Pons (tissue), 1 donor: ENCODE results near the gene TLK1.

ENCODE experiments used
- DNase-seq: peaks from one replicate; pipeline ENCODE4 v3.0.0-alpha.2; 2016; ENCODE audit warnings: low spot score

Gene TLK1

GRCh38 chr2:171160119-171160955 lies at the start of gene TLK1:
Gene TLK1, minus strand, starts transcription at chr2:171160893. Its CDS starts 465 bp downstream, at chr2:171160428.
- DNase-seq: peak; percentile 35

GRCh38 chr2:171210216-171210863 lies 49.6 kb upstream of the TLK1 start:
- DNase-seq: no peak

- DNase-seq: no peak
Observed at GRCh38 chr2:171208657-171209056, 48.0 kb upstream of the TLK1 start.

- DNase-seq: no peak
Observed at GRCh38 chr2:171206422-171207115, 45.9 kb upstream of the TLK1 start.

- DNase-seq: no peak
Observed at GRCh38 chr2:171205551-171205950, 44.9 kb upstream of the TLK1 start.

- no peak for DNase-seq
Observed at GRCh38 chr2:171201767-171202166, 41.1 kb upstream of the TLK1 start.

GRCh38 chr2:171201271-171201670 lies 40.6 kb upstream of the TLK1 start:
- DNase-seq: no peak

- DNase-seq: no peak
Observed at GRCh38 chr2:171200469-171200868, 39.8 kb upstream of the TLK1 start.

GRCh38 chr2:171191021-171191420 lies 30.3 kb upstream of the TLK1 start:
- no peak for DNase-seq

- DNase-seq: no peak
Observed at GRCh38 chr2:171187819-171188218, 27.1 kb upstream of the TLK1 start.

- no peak for DNase-seq
Observed at GRCh38 chr2:171187177-171187576, 26.5 kb upstream of the TLK1 start.

GRCh38 chr2:171185941-171186340 lies 25.2 kb upstream of the TLK1 start:
- no peak for DNase-seq

GRCh38 chr2:171185165-171185818 lies 24.6 kb upstream of the TLK1 start:
- no peak for DNase-seq

- no peak for DNase-seq
Observed at GRCh38 chr2:171181064-171182049, 20.7 kb upstream of the TLK1 start.

- no peak for DNase-seq
Observed at GRCh38 chr2:171180229-171180930, 19.7 kb upstream of the TLK1 start.

- no peak for DNase-seq
Observed at GRCh38 chr2:171178993-171179392, 18.3 kb upstream of the TLK1 start.

- no peak for DNase-seq
Observed at GRCh38 chr2:171176516-171176915, 15.8 kb upstream of the TLK1 start.

- DNase-seq: no peak
Observed at GRCh38 chr2:171174075-171174474, 13.4 kb upstream of the TLK1 start.

- DNase-seq: no peak
Observed at GRCh38 chr2:171173087-171173486, 12.4 kb upstream of the TLK1 start.

GRCh38 chr2:171171808-171172207 lies 11.1 kb upstream of the TLK1 start:
- no peak for DNase-seq
